ENCODE measurements around the gene ZNF765.
"Not testable (repeated sequence)": the region's sequence is repeated elsewhere in the genome, so short reads cannot be mapped to it uniquely, and the experiment has no call there.

Gene ZNF765

GRCh38 chr19:53422551-53422950 lies 27.6 kb downstream of the ZNF765 start:
- no peak for DNase-seq

GRCh38 chr19:53423074-53423473 lies 28.1 kb downstream of the ZNF765 start:
- DNase-seq = not testable (repeated sequence)

- not testable (repeated sequence) for DNase-seq
Observed at GRCh38 chr19:53423680-53424079, 28.7 kb downstream of the ZNF765 start.

- DNase-seq = peak; percentile 60
Observed at GRCh38 chr19:53424968-53425597, 30.1 kb downstream of the ZNF765 start.

DNA sequence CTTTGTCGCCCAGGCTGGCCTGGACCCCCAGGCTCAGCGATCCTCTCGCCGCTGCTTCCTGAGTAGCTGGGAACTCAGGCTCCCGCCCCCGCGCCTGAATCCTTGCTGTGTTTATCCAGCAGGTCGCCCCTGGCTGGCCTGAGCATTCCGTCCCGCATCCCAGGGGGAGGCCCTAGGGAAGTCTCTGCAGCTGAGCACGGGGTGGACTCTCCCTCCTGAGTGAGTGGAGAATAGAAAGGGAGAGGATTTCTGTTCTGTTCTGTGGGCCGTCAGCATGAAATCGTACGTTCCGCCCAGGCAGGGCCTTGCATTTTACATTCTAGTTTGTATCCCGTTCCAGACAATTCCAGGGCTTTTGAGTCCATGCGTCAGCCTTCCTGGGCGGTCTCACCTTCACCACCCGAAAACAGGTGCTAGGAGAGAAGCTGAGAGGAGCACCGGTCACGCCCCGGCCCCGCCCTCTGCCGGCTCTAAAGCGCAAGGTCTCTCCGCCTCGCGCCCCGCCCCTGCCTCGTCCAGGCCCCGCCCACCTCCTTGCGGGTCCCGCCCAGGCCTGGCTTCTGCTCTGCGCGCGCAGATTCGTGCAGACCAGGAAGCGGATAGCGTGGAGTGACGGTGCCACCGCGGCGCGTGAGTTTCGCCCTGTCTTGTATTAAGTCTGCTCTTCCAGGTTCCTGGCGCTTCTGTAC lies 36.6 kb downstream of the ZNF765 start, which contains the start of gene ZNF761:
ZNF761 (plus strand) TSS at position 586 of the 689 bp plus-strand sequence. CDS start 15,285 bp downstream, outside the sequence.
- DNase-seq = peak; percentile 95

DNA sequence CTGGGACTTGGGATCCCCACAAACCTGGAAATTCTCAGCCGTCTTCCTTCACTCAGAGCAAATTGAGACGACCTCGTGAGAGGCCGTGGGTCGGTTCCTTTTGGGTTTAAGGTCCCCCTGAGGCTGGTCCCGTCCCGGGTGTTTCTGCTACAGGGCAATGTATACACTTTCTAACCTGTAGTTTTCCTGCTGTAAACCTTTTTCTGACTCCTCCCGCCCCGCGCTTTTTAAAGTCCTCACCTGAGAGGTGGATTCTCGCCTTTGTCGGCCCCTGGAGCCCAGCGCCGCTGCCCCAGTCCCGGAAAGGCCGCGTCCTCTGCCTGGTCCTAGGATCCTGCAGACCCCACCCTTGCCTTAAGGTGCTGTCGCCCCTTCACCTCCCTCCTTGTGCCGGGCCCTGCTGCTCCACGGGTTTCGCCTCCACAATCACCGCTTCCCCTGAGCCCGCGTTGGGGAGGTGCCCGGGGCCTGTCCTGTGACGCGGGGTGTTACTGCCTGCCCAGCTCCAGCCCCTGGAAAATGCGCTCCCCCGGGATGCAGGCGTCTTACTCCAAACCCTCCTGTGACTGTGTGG lies 37.2 kb downstream of the ZNF765 start:
- DNase-seq = no peak

DNA sequence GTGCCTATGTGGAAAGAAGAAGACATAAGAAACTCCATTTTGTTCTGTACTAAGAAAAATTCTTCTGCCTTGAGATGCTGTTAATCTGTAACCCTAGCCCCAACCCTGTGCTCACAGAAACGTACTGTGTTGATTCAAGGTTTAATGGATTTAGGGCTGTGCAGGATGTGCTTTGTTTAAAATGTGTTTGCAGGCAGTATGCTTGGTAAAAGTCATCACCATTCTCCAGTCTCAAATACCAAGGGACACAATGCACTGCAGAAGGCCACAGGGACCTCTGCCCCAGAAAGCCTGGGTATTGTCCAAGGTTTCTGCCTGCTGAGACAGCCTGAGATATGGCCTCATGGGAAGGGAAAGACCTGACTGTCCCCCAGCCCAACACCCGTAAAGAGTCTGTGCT lies 48.9 kb downstream of the ZNF765 start:
- not testable (repeated sequence) for DNase-seq

DNA sequence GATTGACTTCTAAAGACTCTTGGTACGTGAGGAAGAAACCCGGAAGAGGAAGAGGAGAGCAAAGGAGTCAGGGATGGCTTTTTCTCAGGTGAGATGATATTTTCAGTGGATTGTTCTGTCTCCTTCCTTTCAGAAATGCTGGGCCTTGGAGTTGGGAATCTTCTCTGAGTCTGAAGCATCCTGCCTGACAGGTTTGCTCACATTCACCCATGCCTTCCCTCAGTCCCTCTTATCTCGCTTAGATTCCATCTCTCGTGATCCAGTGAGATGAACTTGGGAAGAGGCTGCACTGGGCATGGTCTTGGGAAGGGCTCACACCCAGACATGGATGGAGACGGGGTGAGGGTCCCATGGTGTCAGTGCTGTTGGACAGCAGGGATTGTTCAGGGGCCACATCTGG lies 52.2 kb downstream of the ZNF765 start:
- not testable (repeated sequence) for DNase-seq

DNA sequence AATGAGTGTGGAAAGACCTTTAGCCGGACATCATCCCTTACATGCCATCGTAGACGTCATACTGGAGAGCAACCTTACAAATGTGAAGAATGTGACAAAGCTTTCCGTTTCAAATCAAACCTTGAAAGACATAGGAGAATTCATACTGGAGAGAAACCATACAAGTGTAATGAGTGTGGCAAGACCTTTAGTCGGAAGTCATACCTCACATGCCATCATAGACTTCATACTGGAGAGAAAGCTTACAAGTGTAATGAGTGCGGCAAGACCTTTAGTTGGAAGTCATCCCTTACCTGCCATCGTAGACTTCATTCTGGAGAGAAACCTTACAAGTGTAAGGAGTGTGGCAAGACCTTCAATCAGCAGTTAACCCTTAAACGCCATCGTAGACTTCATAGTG lies 60.9 kb downstream of the ZNF765 start:
- DNase-seq = no peak

DNA sequence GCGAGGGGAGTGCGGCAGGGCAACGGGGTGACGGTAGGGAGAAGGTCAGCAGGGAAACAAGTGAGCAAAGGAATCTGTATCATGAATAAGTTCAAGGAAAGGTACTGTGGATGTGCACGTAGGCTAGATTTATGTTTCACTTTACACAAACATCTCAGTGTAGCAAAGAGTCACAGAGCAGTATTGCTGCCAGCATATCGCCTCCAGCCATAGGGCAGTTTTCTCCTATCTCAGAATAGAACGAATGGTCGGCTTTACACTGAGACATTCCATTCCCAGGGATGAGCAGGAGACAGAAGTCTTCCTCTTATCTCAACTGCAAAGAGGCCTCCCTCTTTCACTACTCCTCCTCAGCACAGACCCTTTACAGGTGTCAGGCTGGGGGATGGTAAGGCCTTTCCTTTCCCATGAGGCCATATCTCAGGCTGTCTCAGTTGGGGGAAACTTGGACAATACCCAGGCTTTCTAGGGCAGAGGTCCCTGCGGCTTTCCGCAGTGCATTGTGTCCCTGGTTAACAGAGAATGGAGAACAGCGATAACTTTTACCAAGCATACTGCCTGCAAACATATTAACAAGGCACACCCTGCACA lies 65.3 kb downstream of the ZNF765 start:
- DNase-seq = not testable (repeated sequence)

DNA sequence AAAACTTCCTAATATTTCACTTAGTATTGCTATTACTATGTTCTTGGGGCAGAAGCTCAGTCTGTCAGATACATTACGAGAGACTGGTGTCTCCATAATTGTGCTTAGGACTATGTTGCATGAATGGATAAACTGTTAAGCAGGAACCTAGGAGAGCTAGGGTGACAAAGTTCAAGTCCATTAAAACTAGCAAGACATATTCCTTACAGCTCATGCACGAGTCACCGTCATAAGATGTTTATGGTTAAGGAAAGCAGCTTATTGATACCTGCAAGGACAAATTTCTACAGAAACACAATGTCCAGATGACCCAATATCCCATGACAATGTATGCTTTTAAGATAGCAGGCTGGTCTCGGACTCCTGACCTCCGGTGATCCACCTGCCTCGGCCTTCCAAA lies 66.9 kb downstream of the ZNF765 start:
- no peak for DNase-seq

DNA sequence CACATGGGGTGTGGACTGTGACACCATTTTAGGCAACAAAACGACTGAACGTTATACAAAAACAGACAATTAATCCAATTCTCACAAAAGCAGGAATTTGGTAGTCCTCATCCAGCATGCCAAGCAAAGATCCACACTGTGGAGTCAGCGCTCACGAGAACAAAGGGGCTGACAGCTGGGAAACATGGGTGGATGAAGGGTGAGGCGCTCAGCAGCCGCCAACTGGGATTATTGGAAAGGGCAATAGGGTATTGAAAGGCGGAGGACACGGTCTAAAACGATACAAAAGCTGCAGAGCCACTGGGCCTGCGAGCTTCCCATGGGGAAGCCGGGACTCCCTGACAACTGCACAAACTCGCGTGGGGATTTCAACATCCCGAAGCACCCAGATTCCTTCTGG lies 67.9 kb downstream of the ZNF765 start:
- DNase-seq = no peak

DNA sequence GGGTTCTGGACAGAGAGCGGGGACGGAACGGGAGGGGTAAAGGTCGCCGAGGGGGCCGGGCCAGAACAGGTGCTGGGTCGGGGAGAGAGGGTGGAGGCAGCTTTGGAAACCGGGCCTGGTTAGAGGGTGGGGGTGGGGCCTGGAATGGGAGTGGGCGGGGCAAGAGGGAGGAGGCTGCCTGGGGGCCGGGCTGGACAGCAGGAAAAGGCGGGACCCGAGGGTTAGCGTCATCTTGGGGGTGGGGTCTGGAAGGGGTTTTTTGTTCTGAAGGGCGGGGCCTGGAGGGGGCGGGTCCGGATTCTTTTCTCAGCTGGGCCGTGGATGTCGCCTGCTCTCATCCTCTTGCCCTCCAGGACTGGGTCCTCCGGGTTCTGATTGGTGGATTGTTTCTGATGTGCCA lies 68.3 kb downstream of the ZNF765 start:
- DNase-seq = no peak

GRCh38 chr19:53466726-53467484 lies 72.0 kb downstream of the ZNF765 start:
- no peak for DNase-seq

GRCh38 chr19:53467485-53468262 lies 72.7 kb downstream of the ZNF765 start, which contains the start of gene ZNF813:
Gene ZNF813, plus strand, starts transcription at chr19:53467733. Its CDS starts 16,090 bp downstream, at chr19:53483823.
- DNase-seq = peak; percentile 94

DNA sequence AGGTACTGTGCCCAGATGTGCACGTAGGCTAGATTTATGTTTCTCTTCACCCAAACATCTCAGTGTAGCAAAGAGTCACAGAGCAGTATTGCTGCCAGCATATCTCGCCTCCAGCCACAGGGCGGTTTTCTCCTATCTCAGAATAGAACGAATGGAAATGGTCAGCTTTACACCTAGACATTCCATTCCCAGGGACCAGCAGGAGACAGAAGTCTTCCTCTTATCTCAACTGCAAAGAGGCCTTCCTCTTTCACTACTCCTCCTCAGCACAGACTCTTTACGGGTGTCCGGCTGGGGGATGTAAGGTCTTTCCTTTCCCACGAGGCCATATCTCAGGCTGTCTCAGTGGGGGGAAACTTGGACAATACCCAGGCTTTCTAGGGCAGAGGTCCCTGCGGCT lies 73.7 kb downstream of the ZNF765 start:
- not testable (repeated sequence) for DNase-seq

- no peak for DNase-seq
Observed at GRCh38 chr19:53471916-53472315, 77.0 kb downstream of the ZNF765 start.

DNA sequence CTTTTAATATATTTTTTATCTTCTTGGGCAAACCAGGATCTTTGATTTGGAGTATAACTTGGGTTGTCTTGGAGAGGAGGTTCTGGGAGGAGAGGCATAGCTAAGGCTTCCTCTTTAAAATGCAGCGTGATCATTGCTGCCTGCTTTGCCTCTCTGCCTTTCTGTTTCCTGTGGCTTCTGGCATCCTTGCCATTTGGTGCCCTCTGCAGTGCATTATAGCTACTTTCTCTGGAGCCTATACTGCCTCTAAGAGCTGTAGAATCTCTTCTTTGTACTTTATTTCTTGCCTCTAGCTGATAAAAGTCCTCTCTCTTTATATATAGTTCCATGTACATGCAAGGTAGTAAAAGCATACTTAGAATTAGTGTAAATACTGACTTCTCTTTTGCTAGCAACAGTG lies 79.9 kb downstream of the ZNF765 start:
- not testable (repeated sequence) for DNase-seq

DNA sequence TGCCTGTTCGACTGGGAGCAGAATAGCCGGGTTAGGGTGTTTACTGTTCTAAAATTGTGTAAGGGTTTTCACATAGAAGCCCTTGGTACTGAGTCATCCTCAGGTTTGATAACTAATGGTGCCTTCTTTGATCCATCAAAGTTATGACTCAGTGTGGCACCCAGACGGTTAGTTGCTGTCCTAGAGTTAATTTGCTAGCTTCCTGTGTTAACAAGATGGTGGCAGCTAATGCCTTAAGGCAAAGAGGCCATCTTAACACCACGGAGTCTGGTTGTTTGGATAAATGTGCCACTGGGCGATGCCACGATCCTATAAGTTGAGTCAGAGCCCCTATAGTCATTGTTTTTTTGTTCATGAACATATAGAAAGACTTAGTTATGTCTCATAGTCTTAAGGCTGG lies 80.5 kb downstream of the ZNF765 start:
- DNase-seq = not testable (repeated sequence)

Measured in effector CD4-positive, alpha-beta T cell (primary cell).